Measurements from ENCODE around the gene MRPL19. TPM values are rescaled to one million over a fixed set of nuclear protein-coding genes. Genes with fewer than 3 reads are reported as not detected.

MRPL19 gene
- total RNA-seq, 1 donor from 2014 or later = 52.9 TPM

DNA sequence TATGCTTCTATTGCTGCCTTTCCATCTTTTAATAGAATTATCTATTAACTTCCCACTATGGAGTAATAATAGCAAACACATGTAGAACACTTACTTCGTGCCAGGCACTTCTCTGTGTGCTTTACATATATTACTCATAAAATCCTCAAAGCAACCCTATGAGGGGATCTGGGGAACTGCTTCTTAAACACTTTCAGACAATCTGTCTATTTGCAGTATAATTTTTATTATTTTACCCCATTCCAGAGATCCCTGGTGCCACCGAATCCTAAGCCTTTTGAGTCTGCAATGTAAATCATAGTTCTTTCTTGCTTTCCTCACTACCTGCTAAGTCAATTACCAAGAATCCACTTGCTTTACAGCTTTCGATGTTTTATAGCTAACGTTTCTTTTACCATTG is 89.7 kb downstream of the MRPL19 start:
- DNase-seq (ENCODE audit: low spot score) = no peak

DNA sequence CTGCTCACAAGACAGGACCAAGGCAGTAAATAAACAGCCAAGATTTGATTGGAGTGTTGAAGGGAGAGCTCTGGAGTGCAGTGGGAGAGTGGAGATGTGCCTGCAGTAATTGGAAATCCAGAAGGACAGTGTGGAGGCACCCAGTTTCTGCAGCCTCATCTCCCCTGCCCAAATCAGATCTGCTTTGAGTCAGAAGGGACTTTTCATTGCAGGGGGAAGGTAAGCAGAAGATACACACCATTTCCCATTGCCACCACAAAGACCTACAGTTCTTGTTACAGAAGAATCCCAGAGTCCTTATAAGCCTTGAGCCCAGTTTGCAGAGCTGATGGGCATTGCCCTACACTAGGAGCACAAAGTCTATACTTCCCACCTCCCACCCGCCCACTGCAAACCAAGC is 91.4 kb downstream of the MRPL19 start:
- no peak for DNase-seq (ENCODE audit: low spot score)

Other genes starting within 250 kb of the MRPL19 start
- gene EVA1A, start 85.8 kb upstream of the MRPL19 start, total RNA-seq = 2.3 TPM
- gene GCFC2, start 64.1 kb downstream of the MRPL19 start, total RNA-seq = 23.8 TPM

All from ureter (tissue), 1 donor.